HCT116 (cell line): ENCODE measurements around the gene TAAR6. TPM values are rescaled to one million over a fixed set of nuclear protein-coding genes. Genes with fewer than 3 reads are reported as not detected.
"Not testable (repeated sequence)": the region's sequence is repeated elsewhere in the genome, so short reads cannot be mapped to it uniquely, and the experiment has no call there.

Experiments
- ATAC-seq: fragments of 200-7000 bp; cut with Tn5 transposase; 2 replicates; pipeline ENCODE4 v1.9.1; 2020; ENCODE audit warnings: mild to moderate bottlenecking, moderate library complexity
- BruUV-seq: library from RNA; stranded (reverse); fragments of 400-500 nt; replicated peaks from 2 replicates; lab custom pipeline; 2021; lab: Mats Ljungman, UMichigan
- CTCF ChIA-PET: fragments of 300-600 bp; sonication (Branson Sonifier 250); formaldehyde crosslinking; loops from one replicate; lab custom pipeline; 2021; ENCODE audit warnings: antibody characterized with exemption; lab: Charles Lee
- POLR2A ChIA-PET: fragments of 300-600, 350-600 bp; sonication (Branson Sonifier 250); formaldehyde crosslinking; loops from one replicate; lab custom pipeline; 2021; ENCODE audit warnings: antibody characterized with exemption; lab: Charles Lee
- RAD21 ChIA-PET, 2 experiments: fragments of 300-600 bp; sonication (Branson Sonifier 250); formaldehyde crosslinking; loops; one replicate each; lab custom pipeline; 2023; ENCODE audit warnings: low total read pairs in 2 of 2; ENCODE audit not compliant: uncharacterized antibody in 2 of 2, unreplicated experiment in 2 of 2, low non-redundant PET in 1 of 2; lab: Charles Lee
- DNase-seq: peaks from one replicate; pipeline ENCODE4 v3.0.0-alpha.2; 2010; ENCODE audit warnings: low read depth, low spot score
- H2AFZ ChIP-seq: fragments of 200-600 bp; shearing (Covaris generic), sonication (generic); 2 replicates; pipeline ENCODE4 v1.6.1; 2017; ENCODE audit warnings: low read depth, mixed run types, mixed read lengths, antibody characterized with exemption, low read length; ENCODE audit not compliant: poor library complexity, severe bottlenecking
- H3K27ac ChIP-seq: 2 replicates; pipeline ENCODE4 v1.5.1; 2012; ENCODE audit warnings: low read depth, low read length
- H3K27me3 ChIP-seq: fragments of 200-600 bp; sonication (generic); 2 replicates; pipeline ENCODE4 v1.6.1; 2016; ENCODE audit warnings: mixed run types, low read length, mixed read lengths; ENCODE audit not compliant: insufficient read depth
- H3K36me3 ChIP-seq, 2 experiments: fragments of 200-500 bp in 1 of 2; fragments of 200-600 bp in 1 of 2; sonication (Bioruptor generic) in 1 of 2; sonication (generic) in 1 of 2; 2 replicates each; pipeline versions ENCODE4 v1.5.1 to v1.6.1; 2014 to 2016; ENCODE audit warnings: low read length in 2 of 2, inconsistent platforms in 1 of 2, mixed read lengths in 1 of 2, mixed run types in 1 of 2; ENCODE audit not compliant: insufficient read depth in 2 of 2, control insufficient read depth in 1 of 2
- H3K4me1 ChIP-seq, 2 experiments: fragments of 200-600 bp in 1 of 2; sonication (generic) in 1 of 2; 2 replicates each; pipeline versions ENCODE4 v1.5.1 to v1.6.1; 2012 to 2017; ENCODE audit warnings: low read length in 2 of 2, inconsistent platforms in 1 of 2, mild to moderate bottlenecking in 1 of 2, mixed read lengths in 1 of 2, mixed run types in 1 of 2, moderate library complexity in 1 of 2; ENCODE audit not compliant: insufficient read depth in 2 of 2, control insufficient read depth in 1 of 2
- H3K4me2 ChIP-seq: fragments of 200-600 bp; sonication (generic); 2 replicates; pipeline ENCODE4 v1.6.1; 2017; ENCODE audit warnings: mixed run types, low read length, mixed read lengths
- H3K4me3 ChIP-seq, 2 experiments: fragments of 200-600 bp in 1 of 2; sonication (generic) in 1 of 2; replicated peaks in 1 of 2; 2 replicates each; pipeline ENCODE4 v1.5.1; 2011 to 2016; ENCODE audit warnings: low read length in 2 of 2, control low read depth in 1 of 2, low read depth in 1 of 2, mild to moderate bottlenecking in 1 of 2, mixed read lengths in 1 of 2, mixed run types in 1 of 2
- H3K79me2 ChIP-seq: fragments of 200-600 bp; sonication (generic); 2 replicates; pipeline ENCODE4 v1.6.1; 2017; ENCODE audit warnings: mild to moderate bottlenecking, mixed run types, low read length, moderate library complexity, mixed read lengths; ENCODE audit not compliant: insufficient read depth
- H3K9ac ChIP-seq: fragments of 200-600 bp; sonication (generic); 2 replicates; pipeline ENCODE4 v1.6.1; 2016; ENCODE audit warnings: low read length, mixed read lengths
- H3K9me2 ChIP-seq: fragments of 200-600 bp; sonication (generic), shearing (Covaris generic); 2 replicates; pipeline ENCODE4 v1.6.1; 2017; ENCODE audit warnings: mixed run types, mild to moderate bottlenecking, moderate library complexity; ENCODE audit not compliant: insufficient read depth
- H3K9me3 ChIP-seq, 2 experiments: fragments of 200-500 bp in 1 of 2; fragments of 200-600 bp in 1 of 2; sonication (Bioruptor generic) in 1 of 2; sonication (generic) in 1 of 2; 2 replicates each; pipeline ENCODE4 v1.6.1; 2014 to 2017; ENCODE audit warnings: low read length in 2 of 2, mixed read lengths in 2 of 2, inconsistent platforms in 1 of 2, low read depth in 1 of 2, mild to moderate bottlenecking in 1 of 2, mixed run types in 1 of 2, moderate library complexity in 1 of 2; ENCODE audit not compliant: control insufficient read depth in 1 of 2, insufficient read depth in 1 of 2
- H4K20me1 ChIP-seq: fragments of 200-600 bp; sonication (generic), shearing (Covaris generic); 2 replicates; pipeline ENCODE4 v1.6.1; 2017; ENCODE audit warnings: mixed run types, mild to moderate bottlenecking, moderate library complexity; ENCODE audit not compliant: insufficient read depth
- EZH2 ChIP-seq: fragments of 200-600 bp; sonication (generic); IDR thresholded peaks from 2 replicates; pipeline ENCODE4 v1.6.1; 2017; ENCODE audit warnings: antibody characterized with exemption, mixed run types
- FOSL1 ChIP-seq: IDR thresholded peaks from 2 replicates; pipeline ENCODE4 v1.6.1; 2012; ENCODE audit warnings: low read depth
- JUND ChIP-seq: IDR thresholded peaks from 2 replicates; pipeline ENCODE4 v1.6.1; 2012
- RAD21 ChIP-seq: IDR thresholded peaks from 2 replicates; pipeline ENCODE4 v1.6.1; 2012; ENCODE audit warnings: low read depth, mild to moderate bottlenecking
- SIN3A ChIP-seq: IDR thresholded peaks from 2 replicates; pipeline ENCODE4 v1.6.1; 2012; ENCODE audit warnings: low read depth
- SRF ChIP-seq: IDR thresholded peaks from 2 replicates; pipeline ENCODE4 v1.6.1; 2012; ENCODE audit warnings: low read depth
- TCF7L2 ChIP-seq: IDR thresholded peaks from 2 replicates; pipeline ENCODE4 v1.7.0; 2011; ENCODE audit warnings: borderline replicate concordance, inconsistent platforms; ENCODE audit not compliant: insufficient read depth, insufficient read length; ENCODE audit errors: extremely low read depth
- ZNF274 ChIP-seq: fragments of 200-500 bp; sonication (Bioruptor generic); IDR thresholded peaks from 2 replicates; pipeline ENCODE4 v1.6.1; 2014; ENCODE audit warnings: mild to moderate bottlenecking, low read depth, low read length, inconsistent platforms
- intact Hi-C: fragments of 100-400 bp; cut with micrococcal nuclease; formaldehyde crosslinking; loops from 2 replicates; pipeline ENCODE4 v1.10.0; 2022
- total RNA-seq: library from RNA; stranded (reverse); gene quantifications from one replicate; pipeline ENCODE4 v1.2.1, GENCODE V29; 2021; ENCODE audit not compliant: unreplicated experiment
- TF ChIP-seq, protein P1 (sequence below): IDR thresholded peaks from 2 replicates; pipeline ENCODE4 v1.6.1; 2012; ENCODE audit warnings: low read depth
- TF ChIP-seq, protein P2 (sequence below), 3 experiments: fragments of 200-600 bp in 1 of 3; sonication (generic) in 1 of 3; IDR thresholded peaks in 2 of 3; conservative IDR thresholded peaks in 1 of 3; 2 replicates each; pipeline ENCODE4 v1.5.1; 2012 to 2017; ENCODE audit warnings: low read depth in 2 of 3, low read length in 2 of 3, antibody characterized with exemption in 1 of 3, borderline replicate concordance in 1 of 3, control low read depth in 1 of 3, mild to moderate bottlenecking in 1 of 3, mixed read lengths in 1 of 3, mixed run types in 1 of 3, moderate library complexity in 1 of 3; ENCODE audit not compliant: insufficient read depth in 1 of 3
- TF ChIP-seq, protein P3 (sequence below): IDR thresholded peaks from 2 replicates; pipeline ENCODE4 v1.6.1; 2012

Gene TAAR6
- total RNA-seq, 1 experiment from 2014 or later = not detected

DNA sequence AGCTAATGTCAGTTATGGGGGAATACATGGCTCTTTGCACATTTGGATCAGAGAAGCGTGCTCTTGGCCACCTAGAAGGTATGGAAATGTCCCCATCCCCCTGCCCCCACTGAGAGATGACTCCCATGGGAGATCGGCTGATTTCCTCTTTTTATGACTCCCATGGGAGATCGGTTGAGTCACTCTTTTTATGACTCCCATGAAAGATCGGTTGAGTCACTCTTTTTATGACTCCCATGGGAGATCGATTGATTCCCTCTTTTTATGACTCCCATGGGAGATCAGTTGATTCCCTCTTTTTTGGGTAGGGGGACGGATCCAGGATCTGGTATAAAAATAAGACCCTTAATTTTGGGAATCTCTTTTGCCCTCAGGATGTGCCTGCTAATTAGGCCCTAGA is 42.3 kb upstream of the TAAR6 start (continued):
- peak; percentile 89 for TF ChIP-seq TCF7L2
- TF ChIP-seq, protein P1, sequence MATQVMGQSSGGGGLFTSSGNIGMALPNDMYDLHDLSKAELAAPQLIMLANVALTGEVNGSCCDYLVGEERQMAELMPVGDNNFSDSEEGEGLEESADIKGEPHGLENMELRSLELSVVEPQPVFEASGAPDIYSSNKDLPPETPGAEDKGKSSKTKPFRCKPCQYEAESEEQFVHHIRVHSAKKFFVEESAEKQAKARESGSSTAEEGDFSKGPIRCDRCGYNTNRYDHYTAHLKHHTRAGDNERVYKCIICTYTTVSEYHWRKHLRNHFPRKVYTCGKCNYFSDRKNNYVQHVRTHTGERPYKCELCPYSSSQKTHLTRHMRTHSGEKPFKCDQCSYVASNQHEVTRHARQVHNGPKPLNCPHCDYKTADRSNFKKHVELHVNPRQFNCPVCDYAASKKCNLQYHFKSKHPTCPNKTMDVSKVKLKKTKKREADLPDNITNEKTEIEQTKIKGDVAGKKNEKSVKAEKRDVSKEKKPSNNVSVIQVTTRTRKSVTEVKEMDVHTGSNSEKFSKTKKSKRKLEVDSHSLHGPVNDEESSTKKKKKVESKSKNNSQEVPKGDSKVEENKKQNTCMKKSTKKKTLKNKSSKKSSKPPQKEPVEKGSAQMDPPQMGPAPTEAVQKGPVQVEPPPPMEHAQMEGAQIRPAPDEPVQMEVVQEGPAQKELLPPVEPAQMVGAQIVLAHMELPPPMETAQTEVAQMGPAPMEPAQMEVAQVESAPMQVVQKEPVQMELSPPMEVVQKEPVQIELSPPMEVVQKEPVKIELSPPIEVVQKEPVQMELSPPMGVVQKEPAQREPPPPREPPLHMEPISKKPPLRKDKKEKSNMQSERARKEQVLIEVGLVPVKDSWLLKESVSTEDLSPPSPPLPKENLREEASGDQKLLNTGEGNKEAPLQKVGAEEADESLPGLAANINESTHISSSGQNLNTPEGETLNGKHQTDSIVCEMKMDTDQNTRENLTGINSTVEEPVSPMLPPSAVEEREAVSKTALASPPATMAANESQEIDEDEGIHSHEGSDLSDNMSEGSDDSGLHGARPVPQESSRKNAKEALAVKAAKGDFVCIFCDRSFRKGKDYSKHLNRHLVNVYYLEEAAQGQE = no peak

DNA sequence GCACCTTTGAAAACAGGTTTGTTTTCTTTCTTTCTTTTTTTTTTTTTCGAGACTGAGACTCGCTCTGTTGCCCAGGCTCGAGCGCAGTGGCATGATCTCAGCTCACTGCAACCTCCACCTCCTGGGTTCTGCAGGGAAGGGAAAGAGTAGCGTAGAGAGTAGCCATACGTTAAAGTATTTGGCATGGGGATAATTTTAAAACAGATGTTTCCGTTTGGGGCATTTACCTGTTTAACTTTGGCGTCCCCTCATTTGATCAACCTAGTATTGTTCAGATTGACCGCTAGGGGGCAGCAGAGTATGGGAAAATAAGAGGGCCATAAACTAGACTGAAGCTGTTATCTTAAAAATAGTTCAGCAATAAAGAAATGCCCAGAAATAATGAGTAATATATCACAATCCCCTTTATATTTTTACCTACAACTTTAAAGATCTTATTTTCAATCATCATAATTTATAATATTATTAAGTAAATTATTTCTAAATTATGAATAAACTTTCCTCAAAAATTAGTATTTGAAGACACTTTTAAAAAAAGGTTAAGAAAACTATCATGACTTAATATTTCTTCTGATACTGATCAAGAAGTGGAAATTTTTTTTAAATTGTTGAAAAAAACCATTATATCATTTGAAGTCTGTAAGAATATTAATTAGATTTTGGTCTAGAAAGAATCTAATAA is 39.7 kb upstream of the TAAR6 start:
- Histone ChIP-seq H3K36me3 (no peaks in the 10 kb centered on the region), H3K9ac (no peak overlapping the region), H3K27me3 (peaks cover 12% of the 10 kb centered on the region; the same call in 1 of the 2 replicates), H3K9me2 (no peaks in the 10 kb centered on the region), H2AFZ (peak overlapping the region; percentile 64), H4K20me1 (no peaks in the 10 kb centered on the region), H3K4me1 (peaks cover 20 to 27% of the 10 kb centered on the region in 2 experiments), H3K79me2 (no peaks in the 10 kb centered on the region), H3K9me3 (no peaks in the 10 kb centered on the region), H3K4me2 (peak overlapping the region; percentile 67), H3K4me3 (peak overlapping the region; percentile 10 to 33; a peak in 2 of 4 replicates), H3K27ac (no peak overlapping the region)
- TF ChIP-seq, protein P2, sequence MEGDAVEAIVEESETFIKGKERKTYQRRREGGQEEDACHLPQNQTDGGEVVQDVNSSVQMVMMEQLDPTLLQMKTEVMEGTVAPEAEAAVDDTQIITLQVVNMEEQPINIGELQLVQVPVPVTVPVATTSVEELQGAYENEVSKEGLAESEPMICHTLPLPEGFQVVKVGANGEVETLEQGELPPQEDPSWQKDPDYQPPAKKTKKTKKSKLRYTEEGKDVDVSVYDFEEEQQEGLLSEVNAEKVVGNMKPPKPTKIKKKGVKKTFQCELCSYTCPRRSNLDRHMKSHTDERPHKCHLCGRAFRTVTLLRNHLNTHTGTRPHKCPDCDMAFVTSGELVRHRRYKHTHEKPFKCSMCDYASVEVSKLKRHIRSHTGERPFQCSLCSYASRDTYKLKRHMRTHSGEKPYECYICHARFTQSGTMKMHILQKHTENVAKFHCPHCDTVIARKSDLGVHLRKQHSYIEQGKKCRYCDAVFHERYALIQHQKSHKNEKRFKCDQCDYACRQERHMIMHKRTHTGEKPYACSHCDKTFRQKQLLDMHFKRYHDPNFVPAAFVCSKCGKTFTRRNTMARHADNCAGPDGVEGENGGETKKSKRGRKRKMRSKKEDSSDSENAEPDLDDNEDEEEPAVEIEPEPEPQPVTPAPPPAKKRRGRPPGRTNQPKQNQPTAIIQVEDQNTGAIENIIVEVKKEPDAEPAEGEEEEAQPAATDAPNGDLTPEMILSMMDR (IDR thresholded peaks at IDR 0.05 in 2 of 3, conservative IDR thresholded peaks at IDR 0.05 in 1 of 3; ENCODE audit: borderline replicate concordance in 1 of 3, insufficient read depth in 1 of 3, low read depth in 2 of 3, low read length in 2 of 3) = peak; percentile 63 to 86 (median 75)
- no peak for TF ChIP-seq SIN3A
- no peak for TF ChIP-seq FOSL1
- no peak for TF ChIP-seq EZH2
- TF ChIP-seq SRF = no peak
- TF ChIP-seq ZNF274 = no peak
- TF ChIP-seq, protein P3, sequence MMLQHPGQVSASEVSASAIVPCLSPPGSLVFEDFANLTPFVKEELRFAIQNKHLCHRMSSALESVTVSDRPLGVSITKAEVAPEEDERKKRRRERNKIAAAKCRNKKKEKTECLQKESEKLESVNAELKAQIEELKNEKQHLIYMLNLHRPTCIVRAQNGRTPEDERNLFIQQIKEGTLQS = no peak
- peak; percentile 86 for TF ChIP-seq RAD21
- no peak for TF ChIP-seq JUND
- RAD21 ChIA-PET = interaction anchor here (1.0 to 1.2 kb wide), 2 partner anchors 184 to 268 kb away, joined by 3 to 5 read pairs; partner anchors contain the start of gene SLC18B1 (in 1 of the 2)
- ATAC-seq (peak; percentile 82), DNase-seq (peak; percentile 61)
- CTCF ChIA-PET = interaction anchor here (0.6 to 1.4 kb wide), 14 partner anchors 9 to 293 kb away, joined by 3 to 13 read pairs (median 4); partner anchors contain the start of genes SLC18B1, STX7 and TAAR5
- POLR2A ChIA-PET = no interaction called here
- intact Hi-C loops = loop anchor here (1.0 to 5.0 kb wide), 3 partner anchors 184 to 982 kb away; partner anchors contain the start of gene VNN1
- BruUV-seq = no TSS peak

DNA sequence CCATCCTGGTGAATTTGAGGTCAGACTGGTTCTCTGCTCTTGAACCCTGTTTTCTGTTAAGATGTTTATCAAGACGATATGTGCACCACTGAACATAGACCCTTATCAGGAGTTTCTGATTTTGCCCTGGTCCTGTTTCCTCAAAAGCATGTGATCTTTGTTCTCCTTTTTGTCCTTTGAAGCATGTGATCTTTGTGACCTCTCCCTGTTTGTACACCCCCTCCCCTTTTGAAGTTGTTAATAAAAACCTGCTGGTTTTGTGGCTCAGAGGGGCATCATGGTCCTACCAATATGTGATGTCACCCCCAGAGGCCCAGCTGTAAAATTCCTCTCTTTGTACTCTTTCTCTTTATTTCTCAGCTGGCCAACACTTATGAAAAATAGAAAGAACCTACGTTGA is 35.6 kb upstream of the TAAR6 start:
- POLR2A ChIA-PET, ATAC-seq: not testable (repeated sequence)

More for the DNA sequence above, 35.6 kb upstream of the TAAR6 start:
- H3K4me1 ChIP-seq, H3K9me3 ChIP-seq, DNase-seq, H3K4me2 ChIP-seq, H3K27ac ChIP-seq, H3K36me3 ChIP-seq, H3K9ac ChIP-seq, CTCF ChIA-PET, H2AFZ ChIP-seq, H3K4me3 ChIP-seq, H4K20me1 ChIP-seq, BruUV-seq, H3K9me2 ChIP-seq, H3K27me3 ChIP-seq, RAD21 ChIA-PET, H3K79me2 ChIP-seq: not testable (repeated sequence)
- intact Hi-C loops = loop anchor here (5.0 kb wide), 1 partner anchor 978 kb away; no protein-coding TSS in a partner anchor
